Caco-2 (cell line): ENCODE measurements around the gene MRGPRF. TPM values are rescaled to one million over a fixed set of nuclear protein-coding genes. Genes with fewer than 3 reads are reported as not detected.

Experiments used
- BruUV-seq: library from RNA; stranded (reverse); fragments of 400-500 nt; replicated peaks from 2 replicates; lab custom pipeline; 2021; lab: Mats Ljungman, UMichigan
- CTCF ChIA-PET: fragments of 300-600 bp; sonication (Branson Sonifier 250); formaldehyde crosslinking; loops from one replicate; lab custom pipeline; 2022; ENCODE audit warnings: antibody characterized with exemption; lab: Charles Lee
- POLR2A ChIA-PET: fragments of 300-600 bp; sonication (Branson Sonifier 250); formaldehyde crosslinking; loops from one replicate; lab custom pipeline; 2022; ENCODE audit warnings: antibody characterized with exemption; lab: Charles Lee
- DNase-seq, 2 experiments: peaks; one replicate each; pipeline versions ENCODE4 v3.0.0 to v3.0.0-alpha.2; 2020 to 2022
- H3K27me3 ChIP-seq: replicated peaks from 2 replicates; pipeline ENCODE4 v1.6.0; 2011; ENCODE audit warnings: low read length; ENCODE audit not compliant: control insufficient read depth, insufficient read depth
- H3K36me3 ChIP-seq: 2 replicates; pipeline ENCODE4 v1.5.1; 2011; ENCODE audit warnings: low read length; ENCODE audit not compliant: control insufficient read depth, insufficient read depth
- H3K4me1 ChIP-seq: fragments of 250-450 bp; sonication (Bioruptor Pico); 2 replicates; pipeline ENCODE4 v1.5.1; 2020; ENCODE audit warnings: mild to moderate bottlenecking
- H3K4me3 ChIP-seq: 2 replicates; pipeline ENCODE4 v1.5.1; 2011; ENCODE audit warnings: low read depth, mild to moderate bottlenecking, control low read depth, low read length
- H3K9me3 ChIP-seq: fragments of 250-450 bp; sonication (Bioruptor Pico); 2 replicates; pipeline ENCODE4 v1.5.1; 2020; ENCODE audit warnings: mild to moderate bottlenecking, moderate library complexity
- H3K27ac Mint-ChIP-seq: one replicate; pipeline ENCODE4 v1.8.0; 2022; ENCODE audit warnings: mixed read lengths; ENCODE audit not compliant: unreplicated experiment
- H3K27me3 Mint-ChIP-seq: one replicate; pipeline ENCODE4 v1.8.0; 2022; ENCODE audit warnings: mixed read lengths; ENCODE audit not compliant: insufficient read depth, unreplicated experiment
- H3K36me3 Mint-ChIP-seq: one replicate; pipeline ENCODE4 v1.8.0; 2022; ENCODE audit warnings: mild to moderate bottlenecking, mixed read lengths; ENCODE audit not compliant: insufficient read depth, unreplicated experiment
- H3K4me1 Mint-ChIP-seq: one replicate; pipeline ENCODE4 v1.8.0; 2022; ENCODE audit warnings: low read depth, mixed read lengths; ENCODE audit not compliant: unreplicated experiment
- H3K4me3 Mint-ChIP-seq: one replicate; pipeline ENCODE4 v1.8.0; 2022; ENCODE audit warnings: mild to moderate bottlenecking, moderate library complexity, mixed read lengths; ENCODE audit not compliant: unreplicated experiment
- H3K9me3 Mint-ChIP-seq: one replicate; pipeline ENCODE4 v1.8.0; 2022; ENCODE audit warnings: mixed read lengths; ENCODE audit not compliant: unreplicated experiment
- CTCF ChIP-seq, 2 experiments: fragments of 200-600 bp in 1 of 2; IDR thresholded peaks; 1 replicate in 1 of 2; 2 replicates in 1 of 2; pipeline versions ENCODE4 v1.5.1 to v1.8.0; 2011 to 2022; ENCODE audit warnings: antibody characterized with exemption in 1 of 2, control low read depth in 1 of 2, inconsistent platforms in 1 of 2, low read depth in 1 of 2, low read length in 1 of 2, mild to moderate bottlenecking in 1 of 2, moderate library complexity in 1 of 2; ENCODE audit not compliant: insufficient read depth in 1 of 2, severe bottlenecking in 1 of 2, unreplicated experiment in 1 of 2
- intact Hi-C: fragments of 100-400 bp; cut with micrococcal nuclease; formaldehyde crosslinking; loops from one replicate; pipeline ENCODE4 v1.10.0; 2022; ENCODE audit not compliant: unreplicated experiment
- total RNA-seq: library from RNA; stranded (reverse); gene quantifications from 2 replicates; pipeline ENCODE4 v1.2.3, GENCODE V29; 2022

The MRGPRF gene
- total RNA-seq, 1 experiment from 2014 or later: 0.14 TPM

DNA sequence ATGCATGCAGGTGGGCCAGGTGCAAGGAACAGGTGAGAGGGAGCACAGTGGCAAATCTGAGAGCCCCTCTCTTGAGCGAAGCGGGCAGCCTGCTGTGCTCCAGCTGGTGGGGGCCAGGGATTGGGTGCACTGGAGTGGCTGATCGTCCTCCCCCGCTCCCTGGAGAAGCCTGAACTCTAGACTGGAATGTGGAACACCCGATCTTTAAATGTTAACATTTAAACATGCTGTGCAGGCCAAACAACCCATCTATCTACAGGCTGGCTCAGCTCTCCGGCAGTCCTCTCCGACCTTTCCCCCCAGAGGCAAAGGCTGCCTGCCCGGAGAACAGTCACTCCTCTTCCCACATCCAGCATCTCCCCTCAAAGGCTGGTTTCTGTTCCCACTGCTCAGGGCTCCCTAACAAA, 5.1 kb downstream of the MRGPRF start:
- Histone ChIP-seq H3K4me3 (no peak overlapping the region), H3K36me3 (no peaks in the 10 kb centered on the region), H3K4me1 (peaks cover 38% of the 10 kb centered on the region), H3K9me3 (no peaks in the 10 kb centered on the region), H3K27me3 (no peaks in the 10 kb centered on the region)
- Mint-ChIP-seq H3K36me3 (no peaks in the 10 kb centered on the region), H3K4me1 (peaks cover 40% of the 10 kb centered on the region), H3K27ac (peak overlapping the region; percentile 82), H3K4me3 (peak overlapping the region; percentile 56), H3K9me3 (no peaks in the 10 kb centered on the region), H3K27me3 (no peaks in the 10 kb centered on the region)
- POLR2A ChIA-PET: interaction anchor here (0.6 to 1.0 kb wide), 2 partner anchors 41 to 53 kb away, joined by 3 to 12 read pairs; partner anchors contain the start of gene TPCN2
- CTCF ChIA-PET: interaction anchor here (0.9 to 1.9 kb wide), 3 partner anchors 14 to 79 kb away, joined by 3 to 8 read pairs (median 3); no protein-coding TSS in a partner anchor
- TF ChIP-seq CTCF (IDR thresholded peaks at IDR 0.05; ENCODE audit: insufficient read depth in 1 of 2, low read depth in 1 of 2, low read length in 1 of 2, severe bottlenecking in 1 of 2, unreplicated experiment in 1 of 2): no peak
- intact Hi-C loops: loop anchor here (1.0 kb wide), 1 partner anchor 36 kb away; no protein-coding TSS in a partner anchor
- no TSS peak for BruUV-seq
- DNase-seq: peak; percentile 68 to 82

DNA sequence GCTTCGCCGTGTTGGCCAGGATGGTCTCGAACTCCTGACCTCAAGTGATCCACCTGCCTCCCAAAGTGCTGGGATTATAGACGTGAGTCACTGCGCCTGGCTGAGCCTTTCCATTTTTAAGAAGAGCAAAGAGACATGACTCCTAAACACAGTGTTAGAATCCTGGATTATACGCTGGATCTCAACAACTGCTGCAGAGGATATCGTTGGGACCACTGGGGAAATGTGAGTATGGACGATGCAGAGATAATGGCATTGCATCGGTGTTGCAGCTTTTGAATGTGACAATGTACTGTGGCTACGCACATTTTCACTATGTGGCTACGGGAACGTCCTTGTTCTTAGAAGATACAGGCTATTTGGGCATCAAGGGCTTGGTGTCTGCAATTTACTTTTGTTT, 6.2 kb downstream of the MRGPRF start:
- TF ChIP-seq CTCF (IDR thresholded peaks at IDR 0.05; ENCODE audit: insufficient read depth in 1 of 2, low read depth in 1 of 2, low read length in 1 of 2, severe bottlenecking in 1 of 2, unreplicated experiment in 1 of 2): no peak
- DNase-seq: no peak
- no peaks in the 10 kb centered on the region for H3K9me3 Mint-ChIP-seq
- H3K27me3 ChIP-seq: no peaks in the 10 kb centered on the region
- POLR2A ChIA-PET: no interaction called here
- intact Hi-C loops: no loop called here
- H3K4me3 ChIP-seq: no peak overlapping the region
- no peaks in the 10 kb centered on the region for H3K27me3 Mint-ChIP-seq
- CTCF ChIA-PET: no interaction called here
- peaks cover 40% of the 10 kb centered on the region for H3K4me1 Mint-ChIP-seq
- peaks cover 38% of the 10 kb centered on the region for H3K4me1 ChIP-seq
- no TSS peak for BruUV-seq
- H3K36me3 ChIP-seq: no peaks in the 10 kb centered on the region
- H3K36me3 Mint-ChIP-seq: no peaks in the 10 kb centered on the region
- H3K4me3 Mint-ChIP-seq: no peak overlapping the region
- no peaks in the 10 kb centered on the region for H3K9me3 ChIP-seq
- H3K27ac Mint-ChIP-seq: peak overlapping the region; percentile 82

DNA sequence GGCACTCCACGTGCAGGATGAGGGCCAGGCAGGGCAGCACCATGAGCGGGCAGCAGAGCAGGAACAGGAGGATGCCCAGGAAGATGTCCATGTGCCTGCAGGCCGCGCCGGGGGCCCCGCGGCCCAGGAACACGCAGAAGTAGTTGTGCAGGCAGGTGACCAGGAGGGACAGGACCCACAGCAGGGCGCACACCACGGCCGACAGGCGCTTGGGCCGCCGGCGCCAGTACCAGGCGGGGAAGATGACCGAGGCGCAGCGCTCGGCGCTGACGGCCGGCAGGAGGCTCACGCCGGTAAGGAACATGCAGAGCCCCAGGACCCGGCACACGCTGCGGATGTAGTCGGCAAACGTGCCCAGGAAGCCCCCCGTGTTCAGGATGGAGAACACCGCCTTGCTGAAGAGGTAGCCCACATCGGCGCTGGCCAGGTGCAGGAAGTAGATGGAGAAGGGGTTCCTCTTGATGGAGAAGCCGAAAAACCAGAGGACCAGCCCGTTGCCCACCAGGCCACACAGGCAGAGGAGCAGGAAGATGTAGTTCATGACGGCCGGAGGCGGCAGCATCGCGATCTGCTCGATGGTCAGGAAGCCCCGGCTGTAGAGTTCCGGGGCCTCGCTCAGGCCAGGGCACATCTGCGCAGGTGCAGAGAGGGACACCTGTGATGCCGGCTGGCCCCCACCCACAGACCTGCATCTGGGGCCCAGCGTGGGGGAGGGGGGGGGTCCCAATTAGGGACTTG, 7.2 kb downstream of the MRGPRF start:
- no peak for TF ChIP-seq CTCF (IDR thresholded peaks at IDR 0.05; ENCODE audit: insufficient read depth in 1 of 2, low read depth in 1 of 2, low read length in 1 of 2, severe bottlenecking in 1 of 2, unreplicated experiment in 1 of 2)
- H3K36me3 Mint-ChIP-seq: no peaks in the 10 kb centered on the region
- Histone ChIP-seq H3K4me1 (peaks cover 38% of the 10 kb centered on the region), H3K36me3 (no peaks in the 10 kb centered on the region), H3K9me3 (no peaks in the 10 kb centered on the region), H3K27me3 (no peaks in the 10 kb centered on the region), H3K4me3 (no peak overlapping the region)
- H3K27me3 Mint-ChIP-seq: no peaks in the 10 kb centered on the region
- peak in 1 of 2 experiments; percentile 35 for DNase-seq
- POLR2A ChIA-PET: no interaction called here
- peaks cover 40% of the 10 kb centered on the region for H3K4me1 Mint-ChIP-seq
- no peaks in the 10 kb centered on the region for H3K9me3 Mint-ChIP-seq
- no peak overlapping the region for H3K4me3 Mint-ChIP-seq
- peak overlapping the region; percentile 82 for H3K27ac Mint-ChIP-seq
- BruUV-seq: no TSS peak
- intact Hi-C loops: no loop called here
- CTCF ChIA-PET: no interaction called here
